ENCODE data around the gene GALNT12. TPM values are rescaled to one million over a fixed set of nuclear protein-coding genes. Genes with fewer than 3 reads are reported as not detected.

Gene GALNT12
- total RNA-seq, 1 experiment from 2014 or later: 3.3 TPM

DNA sequence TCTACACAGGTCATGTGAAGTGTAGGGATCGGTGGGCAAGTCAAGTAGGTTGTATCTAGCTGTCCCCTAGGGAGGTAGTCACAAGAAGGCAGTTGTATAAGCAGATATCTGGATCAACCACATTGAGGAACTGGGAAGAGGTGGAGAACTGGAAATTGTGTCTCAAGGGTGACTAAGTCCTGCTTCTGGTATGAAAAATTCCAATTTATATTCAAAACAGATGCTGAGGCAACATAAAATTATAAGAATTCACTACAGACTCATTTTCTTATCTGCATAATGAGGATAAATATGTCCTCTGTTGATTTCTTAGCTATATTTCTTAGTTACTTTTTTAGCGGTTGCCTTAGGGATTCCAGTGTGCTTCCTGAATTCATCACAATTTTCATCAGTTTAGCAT, 46.8 kb downstream of the GALNT12 start:
- ChIA-PET POLR2A (no interaction called here), CTCF (no interaction called here)
- ATAC-seq: no peak
- Histone ChIP-seq H3K27ac (ENCODE audit: low read length) (no peak overlapping the region), H3K4me1 (ENCODE audit: control insufficient read depth, insufficient read depth, low read length) (no peaks in the 10 kb centered on the region), H3K36me3 (ENCODE audit: control insufficient read depth, insufficient read depth, low read length) (no peaks in the 10 kb centered on the region), H3K4me3 (ENCODE audit: low read depth in 2 of 2, low read length in 2 of 2) (no peak overlapping the region), H3K27me3 (ENCODE audit: control insufficient read depth, insufficient read depth, low read length) (no peaks in the 10 kb centered on the region), H3K9me3 (ENCODE audit: control insufficient read depth, insufficient read depth, low read depth, low read length) (no peaks in the 10 kb centered on the region)
- TF ChIP-seq, protein P1, sequence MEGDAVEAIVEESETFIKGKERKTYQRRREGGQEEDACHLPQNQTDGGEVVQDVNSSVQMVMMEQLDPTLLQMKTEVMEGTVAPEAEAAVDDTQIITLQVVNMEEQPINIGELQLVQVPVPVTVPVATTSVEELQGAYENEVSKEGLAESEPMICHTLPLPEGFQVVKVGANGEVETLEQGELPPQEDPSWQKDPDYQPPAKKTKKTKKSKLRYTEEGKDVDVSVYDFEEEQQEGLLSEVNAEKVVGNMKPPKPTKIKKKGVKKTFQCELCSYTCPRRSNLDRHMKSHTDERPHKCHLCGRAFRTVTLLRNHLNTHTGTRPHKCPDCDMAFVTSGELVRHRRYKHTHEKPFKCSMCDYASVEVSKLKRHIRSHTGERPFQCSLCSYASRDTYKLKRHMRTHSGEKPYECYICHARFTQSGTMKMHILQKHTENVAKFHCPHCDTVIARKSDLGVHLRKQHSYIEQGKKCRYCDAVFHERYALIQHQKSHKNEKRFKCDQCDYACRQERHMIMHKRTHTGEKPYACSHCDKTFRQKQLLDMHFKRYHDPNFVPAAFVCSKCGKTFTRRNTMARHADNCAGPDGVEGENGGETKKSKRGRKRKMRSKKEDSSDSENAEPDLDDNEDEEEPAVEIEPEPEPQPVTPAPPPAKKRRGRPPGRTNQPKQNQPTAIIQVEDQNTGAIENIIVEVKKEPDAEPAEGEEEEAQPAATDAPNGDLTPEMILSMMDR (IDR thresholded peaks at IDR 0.05): no peak
- no peak for TF ChIP-seq POLR2AphosphoS5 (IDR thresholded peaks at IDR 0.05; ENCODE audit: low read depth, low read length)
- TF ChIP-seq SIN3A (IDR thresholded peaks at IDR 0.05; ENCODE audit: borderline replicate concordance, insufficient read depth, low read depth, low read length): no peak
- TF ChIP-seq, protein P2, sequence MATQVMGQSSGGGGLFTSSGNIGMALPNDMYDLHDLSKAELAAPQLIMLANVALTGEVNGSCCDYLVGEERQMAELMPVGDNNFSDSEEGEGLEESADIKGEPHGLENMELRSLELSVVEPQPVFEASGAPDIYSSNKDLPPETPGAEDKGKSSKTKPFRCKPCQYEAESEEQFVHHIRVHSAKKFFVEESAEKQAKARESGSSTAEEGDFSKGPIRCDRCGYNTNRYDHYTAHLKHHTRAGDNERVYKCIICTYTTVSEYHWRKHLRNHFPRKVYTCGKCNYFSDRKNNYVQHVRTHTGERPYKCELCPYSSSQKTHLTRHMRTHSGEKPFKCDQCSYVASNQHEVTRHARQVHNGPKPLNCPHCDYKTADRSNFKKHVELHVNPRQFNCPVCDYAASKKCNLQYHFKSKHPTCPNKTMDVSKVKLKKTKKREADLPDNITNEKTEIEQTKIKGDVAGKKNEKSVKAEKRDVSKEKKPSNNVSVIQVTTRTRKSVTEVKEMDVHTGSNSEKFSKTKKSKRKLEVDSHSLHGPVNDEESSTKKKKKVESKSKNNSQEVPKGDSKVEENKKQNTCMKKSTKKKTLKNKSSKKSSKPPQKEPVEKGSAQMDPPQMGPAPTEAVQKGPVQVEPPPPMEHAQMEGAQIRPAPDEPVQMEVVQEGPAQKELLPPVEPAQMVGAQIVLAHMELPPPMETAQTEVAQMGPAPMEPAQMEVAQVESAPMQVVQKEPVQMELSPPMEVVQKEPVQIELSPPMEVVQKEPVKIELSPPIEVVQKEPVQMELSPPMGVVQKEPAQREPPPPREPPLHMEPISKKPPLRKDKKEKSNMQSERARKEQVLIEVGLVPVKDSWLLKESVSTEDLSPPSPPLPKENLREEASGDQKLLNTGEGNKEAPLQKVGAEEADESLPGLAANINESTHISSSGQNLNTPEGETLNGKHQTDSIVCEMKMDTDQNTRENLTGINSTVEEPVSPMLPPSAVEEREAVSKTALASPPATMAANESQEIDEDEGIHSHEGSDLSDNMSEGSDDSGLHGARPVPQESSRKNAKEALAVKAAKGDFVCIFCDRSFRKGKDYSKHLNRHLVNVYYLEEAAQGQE (IDR thresholded peaks at IDR 0.05; ENCODE audit: insufficient read depth in 1 of 2, low read depth in 2 of 2, low read length in 1 of 2): no peak
- intact Hi-C loops (cut with micrococcal nuclease; ENCODE audit: unreplicated experiment): no loop called here
- DNase-seq (ENCODE audit: low read depth, low spot score): no peak
- in situ Hi-C loops (cut with HindIII; ENCODE audit: low pct_unique_long_range_greater_than_20kb, low sequenced_read_pairs): no loop called here
- BruUV-seq (replicated peaks): no TSS peak

DNA sequence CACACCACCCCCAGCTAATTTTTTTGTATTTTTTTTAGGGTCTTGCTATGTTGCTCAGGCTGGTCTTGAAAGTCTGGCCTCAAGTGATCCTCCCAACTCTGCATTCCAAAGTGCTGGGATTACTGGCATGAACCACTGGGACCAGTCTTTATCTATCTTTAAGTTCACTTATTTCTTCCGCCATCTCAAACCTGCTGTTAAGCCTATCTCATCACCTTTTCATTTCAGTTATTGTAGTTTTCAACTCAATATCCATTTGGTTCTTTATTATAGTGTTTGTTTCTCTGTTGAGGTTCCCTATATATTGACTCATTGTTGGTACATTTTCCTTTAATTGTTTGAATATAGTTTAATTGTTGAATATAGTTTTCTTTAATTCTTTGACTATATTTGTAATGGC, 48.1 kb downstream of the GALNT12 start:
- DNase-seq (ENCODE audit: low read depth, low spot score) (no peak), ATAC-seq (no peak)
- CTCF ChIA-PET: no interaction called here
- no peak overlapping the region for H3K27ac ChIP-seq (ENCODE audit: low read length)
- no peak overlapping the region for H3K4me3 ChIP-seq (ENCODE audit: low read depth in 2 of 2, low read length in 2 of 2)
- H3K4me1 ChIP-seq (ENCODE audit: control insufficient read depth, insufficient read depth, low read length): no peaks in the 10 kb centered on the region
- in situ Hi-C loops (cut with HindIII; ENCODE audit: low pct_unique_long_range_greater_than_20kb, low sequenced_read_pairs): no loop called here
- intact Hi-C loops (cut with micrococcal nuclease; ENCODE audit: unreplicated experiment): no loop called here
- BruUV-seq (replicated peaks): no TSS peak
- no peaks in the 10 kb centered on the region for H3K36me3 ChIP-seq (ENCODE audit: control insufficient read depth, insufficient read depth, low read length)
- no peaks in the 10 kb centered on the region for H3K9me3 ChIP-seq (ENCODE audit: control insufficient read depth, insufficient read depth, low read depth, low read length)
- H3K27me3 ChIP-seq (ENCODE audit: control insufficient read depth, insufficient read depth, low read length): no peaks in the 10 kb centered on the region
- POLR2A ChIA-PET: no interaction called here
- TF ChIP-seq POLR2AphosphoS5 (IDR thresholded peaks at IDR 0.05; ENCODE audit: low read depth, low read length) (no peak), TCF7L2 (IDR thresholded peaks at IDR 0.05; ENCODE audit: low read depth, low read length) (no peak), SIN3A (IDR thresholded peaks at IDR 0.05; ENCODE audit: borderline replicate concordance, insufficient read depth, low read depth, low read length) (no peak)
- TF ChIP-seq, protein P2 (IDR thresholded peaks at IDR 0.05; ENCODE audit: insufficient read depth in 1 of 2, low read depth in 2 of 2, low read length in 1 of 2): no peak
- TF ChIP-seq, protein P1 (IDR thresholded peaks at IDR 0.05): no peak
